HG02798 (cell line): ENCODE results near the gene PRKN.
"Not testable (repeated sequence)": the region's sequence is repeated elsewhere in the genome, so short reads cannot be mapped to it uniquely, and the experiment has no call there.

Experiments used
- ATAC-seq: cut with Tn5 transposase; IDR thresholded peaks from one replicate; pipeline ENCODE4 v1.9.1; 2021; ENCODE audit warnings: mild to moderate bottlenecking; ENCODE audit not compliant: unreplicated experiment, poor library complexity

The PRKN gene

GRCh38 chr6:161508341-161508740 lies 1219.2 kb downstream of the PRKN start:
- ATAC-seq, result no peak

GRCh38 chr6:161507375-161507774 lies 1220.2 kb downstream of the PRKN start:
- ATAC-seq, result no peak

- no peak for ATAC-seq
Measured at GRCh38 chr6:161503570-161503969, 1224.0 kb downstream of the PRKN start.

GRCh38 chr6:161498881-161499280 lies 1228.7 kb downstream of the PRKN start:
- no peak for ATAC-seq

GRCh38 chr6:161498359-161498758 lies 1229.2 kb downstream of the PRKN start:
- no peak for ATAC-seq

- ATAC-seq, result no peak
Measured at GRCh38 chr6:161496941-161497340, 1230.6 kb downstream of the PRKN start.

GRCh38 chr6:161496271-161496670 lies 1231.3 kb downstream of the PRKN start:
- not testable (repeated sequence) for ATAC-seq

GRCh38 chr6:161494566-161494965 lies 1233.0 kb downstream of the PRKN start:
- ATAC-seq, result no peak

- ATAC-seq, result no peak
Measured at GRCh38 chr6:161493576-161494118, 1233.9 kb downstream of the PRKN start.

GRCh38 chr6:161489626-161490306 lies 1237.8 kb downstream of the PRKN start:
- ATAC-seq, result no peak

GRCh38 chr6:161487694-161488093 lies 1239.9 kb downstream of the PRKN start:
- ATAC-seq, result no peak

GRCh38 chr6:161487217-161487531 lies 1240.4 kb downstream of the PRKN start:
- no peak for ATAC-seq

- ATAC-seq, result no peak
Measured at GRCh38 chr6:161486361-161487216, 1241.0 kb downstream of the PRKN start.

GRCh38 chr6:161482517-161482858 lies 1245.1 kb downstream of the PRKN start:
- ATAC-seq, result no peak

GRCh38 chr6:161481786-161482516 lies 1245.6 kb downstream of the PRKN start:
- ATAC-seq, result no peak

- ATAC-seq, result no peak
Measured at GRCh38 chr6:161480421-161481155, 1247.0 kb downstream of the PRKN start.

GRCh38 chr6:161479376-161479775 lies 1248.2 kb downstream of the PRKN start:
- ATAC-seq, result no peak

GRCh38 chr6:161477876-161478425 lies 1249.6 kb downstream of the PRKN start:
- ATAC-seq, result no peak

GRCh38 chr6:161476711-161477110 lies 1250.9 kb downstream of the PRKN start:
- no peak for ATAC-seq

GRCh38 chr6:161465403-161465802 lies 1262.2 kb downstream of the PRKN start:
- ATAC-seq, result no peak
